Left ventricle myocardium inferior (tissue), 1 donor: ENCODE results near the gene CELA1. TPM values are rescaled to one million over a fixed set of nuclear protein-coding genes. Genes with fewer than 3 reads are reported as not detected.

ENCODE experiments used
- DNase-seq: peaks from one replicate; pipeline ENCODE4 v3.0.0-alpha.2; 2020
- H3K27ac ChIP-seq: fragments of 200-600 bp; replicated peaks from 2 replicates; pipeline ENCODE4 v1.8.0; 2021
- H3K27me3 ChIP-seq: fragments of 200-600 bp; 2 replicates; pipeline ENCODE4 v1.8.0; 2021; ENCODE audit warnings: low read depth
- H3K36me3 ChIP-seq: fragments of 200-600 bp; 2 replicates; pipeline ENCODE4 v1.8.0; 2021
- H3K4me1 ChIP-seq: fragments of 200-600 bp; 2 replicates; pipeline ENCODE4 v1.8.0; 2021
- H3K4me3 ChIP-seq: fragments of 200-600 bp; 2 replicates; pipeline ENCODE4 v1.8.0; 2021; ENCODE audit warnings: mild to moderate bottlenecking, moderate library complexity
- H3K9me3 ChIP-seq: fragments of 200-600 bp; replicated peaks from 2 replicates; pipeline ENCODE4 v1.8.0; 2021
- CTCF ChIP-seq: fragments of 200-600 bp; IDR thresholded peaks from 2 replicates; pipeline ENCODE4 v1.8.0; 2021; ENCODE audit warnings: antibody characterized with exemption, mild to moderate bottlenecking, borderline replicate concordance
- intact Hi-C: fragments of 100-400 bp; cut with micrococcal nuclease; formaldehyde crosslinking; loops from one replicate; pipeline ENCODE4 v1.11.0; 2022
- total RNA-seq: library from RNA; stranded (reverse); fragmentation: NEBNext Ultra II Directional; extraction: Animal tissue kit (Norgen Biotek cat#: 25700); gene quantifications from one replicate; pipeline ENCODE4 v1.2.1, GENCODE V29; 2021
- donor health status: DM: no; HTN: yes; CAD: no; lungs with severe emphysema.

The CELA1 gene
- total RNA-seq, 1 donor from 2014 or later = not detected

- Histone ChIP-seq H3K27me3 (no peaks in the 10 kb centered on the region), H3K27ac (no peak overlapping the region), H3K36me3 (no peaks in the 10 kb centered on the region), H3K4me3 (no peak overlapping the region), H3K9me3 (no peaks in the 10 kb centered on the region), H3K4me1 (peaks cover 4% of the 10 kb centered on the region)
- intact Hi-C loops = no loop called here
- TF ChIP-seq CTCF = no peak
- DNase-seq = no peak
Measured at GRCh38 chr12:51379571-51379970, 33.1 kb upstream of the CELA1 start.

GRCh38 chr12:51378749-51379148 is 32.3 kb upstream of the CELA1 start:
- no peak for DNase-seq
- Histone ChIP-seq H3K27me3 (no peaks in the 10 kb centered on the region), H3K9me3 (no peaks in the 10 kb centered on the region), H3K4me1 (peaks cover 4% of the 10 kb centered on the region), H3K4me3 (no peak overlapping the region), H3K36me3 (no peaks in the 10 kb centered on the region), H3K27ac (no peak overlapping the region)
- intact Hi-C loops = no loop called here
- no peak for TF ChIP-seq CTCF

DNA sequence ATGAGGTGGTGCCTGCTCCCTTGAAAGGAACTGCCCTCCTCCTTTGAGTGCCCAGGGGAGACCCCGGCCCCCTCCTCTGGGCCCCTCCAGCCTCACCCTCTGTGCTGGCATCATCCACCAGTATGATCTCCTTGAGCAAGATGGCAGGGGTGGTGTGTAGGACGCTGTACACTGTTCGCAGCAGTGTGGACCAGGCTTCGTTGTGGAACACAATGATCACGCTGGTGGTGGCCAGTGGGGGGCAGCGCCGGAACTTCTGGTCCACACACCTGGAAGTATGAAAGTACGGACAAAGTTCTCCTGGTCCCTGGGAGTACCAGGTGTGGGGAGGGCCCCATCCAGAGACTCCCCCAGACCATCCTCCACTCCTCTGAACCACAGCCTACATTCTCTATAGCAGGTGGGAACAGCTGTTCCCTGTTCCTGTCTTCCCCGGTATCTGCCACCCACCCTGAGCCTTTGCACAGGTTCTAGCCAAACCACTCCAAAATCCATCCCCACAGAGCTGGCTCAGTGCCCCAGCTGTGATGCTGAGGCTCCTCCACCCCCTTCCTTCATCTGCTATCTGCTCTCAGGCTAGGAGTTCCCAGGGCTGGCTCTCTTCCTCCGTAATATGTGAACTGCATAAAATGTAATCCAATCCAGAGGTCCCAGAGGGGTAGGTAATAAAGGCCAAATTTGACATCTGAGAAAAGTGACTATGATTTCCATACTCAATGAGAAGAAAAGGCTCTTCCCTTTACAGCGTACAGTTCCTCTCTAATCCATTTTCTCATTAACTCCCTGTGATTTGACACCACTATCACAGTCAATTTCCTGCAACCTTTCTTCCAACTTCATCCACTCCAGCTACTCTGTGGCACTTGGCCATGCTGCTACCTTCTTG is 30.9 kb upstream of the CELA1 start:
- DNase-seq = no peak
- Histone ChIP-seq H3K36me3 (no peaks in the 10 kb centered on the region), H3K27ac (no peak overlapping the region), H3K4me3 (no peak overlapping the region), H3K4me1 (peaks cover 4% of the 10 kb centered on the region), H3K9me3 (no peaks in the 10 kb centered on the region), H3K27me3 (no peaks in the 10 kb centered on the region)
- intact Hi-C loops = no loop called here
- TF ChIP-seq CTCF = no peak

DNA sequence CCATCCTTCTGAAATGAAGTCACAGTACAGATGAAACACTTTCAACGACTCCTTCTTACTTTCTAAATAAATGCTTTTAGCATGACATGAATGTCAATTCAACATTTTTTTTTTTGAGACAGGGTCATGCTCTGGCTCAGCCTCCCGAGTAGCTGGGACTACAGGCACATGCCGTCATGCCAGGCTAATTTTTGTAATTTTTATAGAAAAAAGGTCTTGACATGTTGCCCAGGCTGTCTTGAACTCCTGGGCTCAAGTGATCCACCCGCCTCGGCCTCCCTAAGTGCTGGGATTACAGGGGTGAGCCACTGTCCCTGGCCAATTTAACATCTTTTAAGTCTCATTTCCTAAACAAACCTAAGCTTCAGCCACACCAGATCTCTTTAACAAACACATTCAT is 28.4 kb upstream of the CELA1 start:
- no peak for TF ChIP-seq CTCF
- Histone ChIP-seq H3K27ac (no peak overlapping the region), H3K27me3 (no peaks in the 10 kb centered on the region), H3K9me3 (no peaks in the 10 kb centered on the region), H3K4me3 (no peak overlapping the region), H3K4me1 (peaks cover 9% of the 10 kb centered on the region), H3K36me3 (no peaks in the 10 kb centered on the region)
- intact Hi-C loops = no loop called here
- no peak for DNase-seq

DNA sequence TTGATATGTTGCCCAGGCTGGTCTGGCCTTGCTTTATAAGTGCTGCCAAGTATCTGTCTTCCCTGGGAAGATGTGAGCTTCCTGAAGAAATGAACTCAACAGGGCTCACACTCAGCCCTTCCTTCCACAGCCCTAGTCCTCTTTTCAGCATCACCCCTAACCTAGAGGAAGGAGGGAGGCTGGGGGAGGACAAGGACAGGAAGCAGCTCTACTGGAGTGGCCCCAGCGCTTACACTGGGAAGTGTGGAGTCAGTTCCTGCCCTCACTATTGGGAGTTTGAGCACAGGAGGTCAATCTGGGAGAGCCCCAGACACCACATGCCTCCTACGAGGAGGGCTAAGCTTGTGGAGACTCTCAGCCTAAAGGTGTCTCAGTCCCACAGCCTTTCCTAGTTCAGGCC is 27.9 kb upstream of the CELA1 start:
- intact Hi-C loops = no loop called here
- Histone ChIP-seq H3K36me3 (no peaks in the 10 kb centered on the region), H3K4me1 (peaks cover 9% of the 10 kb centered on the region), H3K4me3 (no peak overlapping the region), H3K27ac (no peak overlapping the region), H3K9me3 (no peaks in the 10 kb centered on the region), H3K27me3 (no peaks in the 10 kb centered on the region)
- no peak for DNase-seq
- no peak for TF ChIP-seq CTCF
